HG03108 (cell line): ENCODE results near the gene HES6.

Experiments used
- ATAC-seq: cut with Tn5 transposase; IDR thresholded peaks from one replicate; pipeline ENCODE4 v1.9.1; 2021; ENCODE audit warnings: moderate library complexity; ENCODE audit not compliant: unreplicated experiment

Gene HES6

DNA sequence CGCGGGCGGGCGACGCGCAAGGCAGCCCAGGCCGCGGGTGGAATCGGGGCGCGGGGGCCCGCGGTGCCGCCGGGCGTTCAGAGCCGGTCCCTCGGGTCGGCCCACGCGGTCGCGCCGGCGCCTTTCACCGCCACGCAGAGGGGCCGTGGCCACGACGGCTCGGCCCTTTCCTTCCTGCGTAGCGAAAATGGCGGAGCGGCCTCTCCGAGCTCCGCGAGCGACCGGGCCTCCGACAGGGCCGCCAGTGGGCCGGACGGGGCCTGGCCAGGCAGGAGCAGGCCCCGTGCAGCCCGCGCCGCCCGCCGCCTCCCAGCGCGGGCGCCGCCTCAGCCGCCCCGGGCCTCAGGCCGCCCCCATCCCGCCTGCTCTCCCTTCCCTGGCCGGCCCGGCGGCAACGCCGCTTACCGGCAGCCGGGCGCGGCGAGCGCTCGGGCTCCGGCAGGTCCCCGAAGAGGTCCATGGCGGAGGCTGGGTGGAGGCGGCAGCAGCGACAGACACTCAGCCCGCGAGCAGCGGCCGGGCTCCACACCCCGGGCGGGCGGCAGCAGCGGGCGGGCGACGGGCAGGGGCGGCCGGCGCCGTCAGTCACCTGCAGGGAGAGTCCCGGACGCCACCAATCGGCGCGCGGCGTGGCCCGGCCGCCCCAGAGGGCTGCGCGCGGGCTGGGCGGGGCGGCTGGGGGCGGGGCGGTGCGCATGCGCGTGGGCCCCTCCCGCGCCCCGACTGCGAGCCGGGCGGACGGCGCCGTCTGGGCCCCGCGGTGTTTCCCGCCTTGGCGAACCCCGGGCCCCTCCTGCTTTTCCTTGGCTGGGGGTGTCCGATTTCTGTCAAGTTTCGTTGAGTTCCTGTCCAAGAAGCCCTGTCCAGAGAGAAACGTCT is 36.5 kb downstream of the HES6 start, which contains the start of gene ILKAP:
ILKAP (minus strand) TSS at position 602 of the 879 bp plus-strand sequence; CDS start at position 460, 142 bp downstream.
- peak; percentile 90 for ATAC-seq

GRCh38 chr2:238202326-238203093 is 37.3 kb downstream of the HES6 start:
- ATAC-seq = no peak

DNA sequence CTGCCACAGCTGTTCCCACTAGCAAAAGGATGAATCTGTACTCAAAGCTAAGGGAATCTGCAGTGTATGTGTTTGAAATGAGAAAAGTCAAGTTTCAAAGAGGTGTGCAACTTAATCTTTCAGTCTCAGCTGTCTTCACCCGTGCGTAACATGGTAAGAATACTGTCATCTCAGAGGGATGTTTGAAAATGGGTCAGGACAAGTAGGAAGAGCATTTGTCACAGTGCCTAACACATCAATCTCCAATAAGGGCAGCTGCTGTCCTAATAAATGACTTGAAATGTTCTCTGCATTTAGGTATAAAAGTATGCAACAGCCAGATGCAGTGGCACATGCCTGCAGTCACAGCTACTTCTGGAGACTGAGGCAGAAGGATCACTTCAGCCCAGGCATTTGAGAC is 49.4 kb downstream of the HES6 start:
- ATAC-seq = no peak
